ENCODE measurements around the gene AQP2.
A peak's percentile ranks its signal among the peaks of the same experiment; 100 is the strongest.

The AQP2 gene

DNA sequence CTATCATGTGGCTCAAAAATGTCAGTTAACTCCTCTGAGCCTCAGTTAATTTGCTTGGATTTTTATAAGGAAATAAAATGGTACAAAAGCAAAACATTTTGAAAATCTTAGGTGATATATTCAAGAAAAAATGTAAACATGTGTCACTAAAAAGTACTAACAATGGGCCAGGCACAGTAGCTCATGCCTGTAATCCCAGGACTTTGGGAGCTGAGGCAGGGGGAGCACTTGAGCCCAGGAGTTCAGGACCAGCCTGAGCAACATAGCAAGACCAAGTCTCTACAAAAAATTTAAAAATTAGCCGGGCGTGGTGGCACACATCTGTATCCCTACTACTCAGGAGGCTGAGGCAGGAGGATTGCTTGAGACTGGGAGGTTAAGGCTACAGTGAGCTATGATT, 47.9 kb downstream of the AQP2 start:
- DNase-seq, result no peak

DNA sequence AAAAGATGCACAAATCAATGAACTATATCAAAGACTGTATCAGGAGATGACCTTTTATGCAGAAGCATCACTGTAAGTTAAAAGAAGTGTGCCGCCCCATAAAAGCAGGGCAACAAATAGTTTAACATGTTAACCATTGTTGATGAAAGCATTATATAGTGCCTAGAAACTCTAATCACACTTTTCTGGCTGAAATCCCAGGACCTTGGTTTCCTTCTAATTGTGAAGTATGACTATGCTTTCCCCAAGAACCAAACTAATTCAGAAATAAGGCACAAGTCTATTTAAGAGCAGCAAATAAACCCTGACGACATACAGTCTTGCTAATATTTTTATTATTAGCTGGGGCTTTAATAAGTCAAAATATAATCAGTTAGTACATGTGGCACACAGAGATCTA, 53.1 kb downstream of the AQP2 start:
- DNase-seq, result peak; percentile 33

DNA sequence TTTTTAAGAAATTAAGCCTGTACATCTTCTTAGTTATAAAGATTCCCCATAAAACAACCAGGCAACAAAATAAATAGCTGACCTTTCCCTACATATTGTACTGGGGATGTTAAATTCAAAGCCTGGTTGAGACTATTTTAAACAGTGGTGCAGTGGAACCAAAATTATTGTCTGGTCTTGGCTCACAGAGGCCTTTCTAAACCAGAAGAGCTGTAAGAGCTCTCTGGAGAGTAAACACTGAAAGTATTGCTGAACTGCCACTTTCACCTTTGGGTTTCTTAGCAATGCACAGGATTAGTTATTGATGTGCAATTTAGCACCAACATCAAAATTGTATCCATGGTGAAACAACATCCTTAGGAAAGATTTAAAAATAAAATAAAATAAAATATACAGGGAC, 54.2 kb downstream of the AQP2 start:
- DNase-seq, result no peak

- DNase-seq, result no peak
Measured at GRCh38 chr12:50005175-50005574, 54.6 kb downstream of the AQP2 start.

- no peak for DNase-seq
Measured at GRCh38 chr12:50006280-50006679, 55.7 kb downstream of the AQP2 start.

DNA sequence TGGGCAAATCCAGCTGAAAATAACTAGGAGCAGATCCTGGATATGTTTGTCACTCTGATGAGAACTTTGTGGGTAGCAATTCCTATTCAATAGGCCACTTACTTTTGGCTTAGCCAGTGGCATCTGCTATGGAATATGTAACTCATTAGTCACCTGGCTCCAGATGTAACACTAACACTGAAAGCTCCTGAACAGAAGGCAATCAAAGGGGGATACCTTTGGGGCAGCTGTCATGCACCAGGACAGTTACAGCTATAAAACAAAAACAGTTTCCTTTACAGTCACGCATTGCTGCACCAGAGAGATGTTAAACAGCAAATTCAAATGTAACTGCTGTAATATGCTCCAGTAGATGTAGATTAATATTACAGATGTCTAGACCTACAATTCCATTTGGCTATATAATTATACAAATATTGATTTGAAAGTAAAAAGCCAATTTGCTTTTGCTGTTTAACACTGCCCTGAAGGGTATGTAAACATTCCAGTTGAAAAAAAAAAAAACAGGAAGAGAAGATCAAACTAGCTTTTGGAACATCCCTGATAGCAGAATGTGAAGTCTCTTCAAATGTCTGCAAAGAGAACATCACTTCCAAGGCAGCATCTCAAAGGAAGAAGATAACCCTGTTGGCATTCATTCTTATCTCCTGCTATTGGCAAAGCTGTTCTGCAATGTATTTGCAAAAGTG, 56.4 kb downstream of the AQP2 start:
- DNase-seq, result peak; percentile 45
